ENCODE measurements around the gene SLC25A20. TPM values are rescaled to one million over a fixed set of nuclear protein-coding genes. Genes with fewer than 3 reads are reported as not detected.
"Not testable (repeated sequence)": the region's sequence is repeated elsewhere in the genome, so short reads cannot be mapped to it uniquely, and the experiment has no call there.

SLC25A20 gene
- total RNA-seq, 1 experiment from 2014 or later, result 17.7 TPM

GRCh38 chr3:48915296-48915695, 16.6 kb upstream of the SLC25A20 start:
- Histone ChIP-seq H3K9me3 (ENCODE audit: low read length) (no peaks in the 10 kb centered on the region), H3F3A (ENCODE audit: low read length, unreplicated experiment) (no peaks in the 10 kb centered on the region), H3K4me1 (ENCODE audit: insufficient read depth, low read length) (peaks cover 7% of the 10 kb centered on the region; the same call in 1 of the 2 replicates), H3K27ac (ENCODE audit: low read length) (no peak overlapping the region), H3K9me2 (replicated peaks; ENCODE audit: low read length) (no peaks in the 10 kb centered on the region), H3K9ac (ENCODE audit: low read length) (no peak overlapping the region), H3K4me3 (ENCODE audit: low read length) (no peak overlapping the region), H3K4me2 (ENCODE audit: low read length) (no peak overlapping the region), H3K36me3 (ENCODE audit: low read depth, low read length) (no peaks in the 10 kb centered on the region), H4K20me1 (ENCODE audit: low read length) (peaks cover 5% of the 10 kb centered on the region; the same call in 1 of the 2 replicates), H3K27me3 (ENCODE audit: low read length) (no peaks in the 10 kb centered on the region), H3K79me2 (ENCODE audit: low read length) (peaks cover 26% of the 10 kb centered on the region), H2AFZ (ENCODE audit: low read length) (no peak overlapping the region)
- ATAC-seq (no peak), DNase-seq (no peak)
- intact Hi-C loops (cut with micrococcal nuclease), result no loop called here
- ChIA-PET POLR2A (ENCODE audit: unreplicated experiment) (interaction anchor here (0.6 kb wide), 1 partner anchor 34 kb away, joined by 3 read pairs; no protein-coding TSS in a partner anchor), CTCF (interaction anchor here (1.0 kb wide), 1 partner anchor 175 kb away, joined by 6 read pairs; no protein-coding TSS in a partner anchor)
- BruUV-seq (replicated peaks), result no TSS peak
- no peak for TF ChIP-seq EZH2phosphoT487 (IDR thresholded peaks at IDR 0.05; ENCODE audit: borderline replicate concordance, low read length)
- no peak for TF ChIP-seq CTCF (conservative IDR thresholded peaks at IDR 0.05; ENCODE audit: low read depth, low read length)
- no peak for TF ChIP-seq EZH2 (IDR thresholded peaks at IDR 0.05; ENCODE audit: low read length, unreplicated experiment)

- not testable (repeated sequence) for BruUV-seq (replicated peaks)
Measured at GRCh38 chr3:48907026-48907425, 8.3 kb upstream of the SLC25A20 start.

GRCh38 chr3:48899273-48899672, 591 bp upstream of the SLC25A20 start:
- H3K27ac ChIP-seq (ENCODE audit: low read length), result no peak overlapping the region
- H2AFZ ChIP-seq (ENCODE audit: low read length), result peak overlapping the region; percentile 56; the same call in 1 of the 2 replicates

More at GRCh38 chr3:48907026-48907425, 8.3 kb upstream of the SLC25A20 start:
- H4K20me1 ChIP-seq (ENCODE audit: low read length); H2AFZ ChIP-seq (ENCODE audit: low read length); H3K27ac ChIP-seq (ENCODE audit: low read length); DNase-seq; ATAC-seq; H3K79me2 ChIP-seq (ENCODE audit: low read length); H3K9me3 ChIP-seq (ENCODE audit: low read length); H3K9ac ChIP-seq (ENCODE audit: low read length); H3K4me3 ChIP-seq (ENCODE audit: low read length); H3K4me1 ChIP-seq (ENCODE audit: insufficient read depth, low read length); intact Hi-C loops (cut with micrococcal nuclease); H3F3A ChIP-seq (ENCODE audit: low read length, unreplicated experiment); POLR2A ChIA-PET (ENCODE audit: unreplicated experiment); H3K9me2 ChIP-seq (replicated peaks; ENCODE audit: low read length); CTCF ChIA-PET; H3K4me2 ChIP-seq (ENCODE audit: low read length); H3K27me3 ChIP-seq (ENCODE audit: low read length); H3K36me3 ChIP-seq (ENCODE audit: low read depth, low read length): not testable (repeated sequence)

More at GRCh38 chr3:48899273-48899672, 591 bp upstream of the SLC25A20 start:
- no TSS peak for BruUV-seq (replicated peaks)
- intact Hi-C loops (cut with micrococcal nuclease), result loop anchor here (2.0 to 10.0 kb wide), 2 partner anchors 52 to 56 kb away; partner anchors contain the start of gene PRKAR2A
- H4K20me1 ChIP-seq (ENCODE audit: low read length), result no peaks in the 10 kb centered on the region
- peaks cover 15% of the 10 kb centered on the region for H3K4me1 ChIP-seq (ENCODE audit: insufficient read depth, low read length)
- peaks cover 6% of the 10 kb centered on the region; the same call in 1 of the 2 replicates for H3K79me2 ChIP-seq (ENCODE audit: low read length)
- H3K4me2 ChIP-seq (ENCODE audit: low read length), result peak overlapping the region; percentile 87; the same call in 1 of the 2 replicates
- H3K4me3 ChIP-seq (ENCODE audit: low read length), result peak overlapping the region; percentile 74; the same call in 1 of the 2 replicates
- no peaks in the 10 kb centered on the region for H3K27me3 ChIP-seq (ENCODE audit: low read length)
- no peaks in the 10 kb centered on the region for H3K36me3 ChIP-seq (ENCODE audit: low read depth, low read length)
- no peaks in the 10 kb centered on the region for H3K9me2 ChIP-seq (replicated peaks; ENCODE audit: low read length)
- H3K9me3 ChIP-seq (ENCODE audit: low read length), result no peaks in the 10 kb centered on the region
- H3F3A ChIP-seq (ENCODE audit: low read length, unreplicated experiment), result no peaks in the 10 kb centered on the region
- no peak for ATAC-seq
- ChIA-PET POLR2A (ENCODE audit: unreplicated experiment) (interaction anchor here (0.7 kb wide), 1 partner anchor 107 kb away, joined by 4 read pairs; no protein-coding TSS in a partner anchor), CTCF (no interaction called here)
- DNase-seq, result no peak
- no peak overlapping the region for H3K9ac ChIP-seq (ENCODE audit: low read length)
- TF ChIP-seq EZH2phosphoT487 (IDR thresholded peaks at IDR 0.05; ENCODE audit: borderline replicate concordance, low read length) (no peak), CTCF (conservative IDR thresholded peaks at IDR 0.05; ENCODE audit: low read depth, low read length) (no peak), EZH2 (IDR thresholded peaks at IDR 0.05; ENCODE audit: low read length, unreplicated experiment) (no peak)

All from PC-3 (cell line).